Stimulated activated CD4-positive, alpha-beta T cell treated with anti-CD3 and anti-CD28 coated beads, Interleukin-1b, Interleukin-23, amount 100 ng/mL, for 48 hours (primary cell): Measurements from ENCODE around the gene OR2F2.

Experiments used
- DNase-seq: peaks from one replicate; pipeline ENCODE4 v3.0.0-alpha.2; 2020

OR2F2 gene

DNA sequence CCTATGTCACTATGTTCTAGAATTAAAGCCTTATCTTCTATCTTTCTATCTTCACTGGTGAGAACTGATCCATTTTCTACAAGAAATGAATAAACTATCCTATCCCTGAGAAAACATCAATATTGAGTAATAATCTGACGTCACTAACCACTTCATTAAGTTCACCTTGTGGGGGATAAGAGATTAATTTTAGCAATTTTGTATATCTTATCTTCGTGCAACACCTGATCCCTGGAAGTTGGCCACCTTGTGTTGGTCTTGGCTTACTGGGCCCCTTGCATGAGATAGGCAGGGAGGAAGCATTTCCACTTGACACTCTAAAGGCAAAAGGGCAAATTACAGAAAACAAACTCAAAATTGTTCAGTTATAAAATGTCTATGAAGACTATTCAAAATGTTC lies 45.0 kb downstream of the OR2F2 start:
- DNase-seq = no peak

GRCh38 chr7:143980746-143981510 lies 45.9 kb downstream of the OR2F2 start:
- no peak for DNase-seq

GRCh38 chr7:143983960-143984359 lies 48.9 kb downstream of the OR2F2 start:
- no peak for DNase-seq
